ENCODE data around the gene TRPC6.

TRPC6 gene

DNA sequence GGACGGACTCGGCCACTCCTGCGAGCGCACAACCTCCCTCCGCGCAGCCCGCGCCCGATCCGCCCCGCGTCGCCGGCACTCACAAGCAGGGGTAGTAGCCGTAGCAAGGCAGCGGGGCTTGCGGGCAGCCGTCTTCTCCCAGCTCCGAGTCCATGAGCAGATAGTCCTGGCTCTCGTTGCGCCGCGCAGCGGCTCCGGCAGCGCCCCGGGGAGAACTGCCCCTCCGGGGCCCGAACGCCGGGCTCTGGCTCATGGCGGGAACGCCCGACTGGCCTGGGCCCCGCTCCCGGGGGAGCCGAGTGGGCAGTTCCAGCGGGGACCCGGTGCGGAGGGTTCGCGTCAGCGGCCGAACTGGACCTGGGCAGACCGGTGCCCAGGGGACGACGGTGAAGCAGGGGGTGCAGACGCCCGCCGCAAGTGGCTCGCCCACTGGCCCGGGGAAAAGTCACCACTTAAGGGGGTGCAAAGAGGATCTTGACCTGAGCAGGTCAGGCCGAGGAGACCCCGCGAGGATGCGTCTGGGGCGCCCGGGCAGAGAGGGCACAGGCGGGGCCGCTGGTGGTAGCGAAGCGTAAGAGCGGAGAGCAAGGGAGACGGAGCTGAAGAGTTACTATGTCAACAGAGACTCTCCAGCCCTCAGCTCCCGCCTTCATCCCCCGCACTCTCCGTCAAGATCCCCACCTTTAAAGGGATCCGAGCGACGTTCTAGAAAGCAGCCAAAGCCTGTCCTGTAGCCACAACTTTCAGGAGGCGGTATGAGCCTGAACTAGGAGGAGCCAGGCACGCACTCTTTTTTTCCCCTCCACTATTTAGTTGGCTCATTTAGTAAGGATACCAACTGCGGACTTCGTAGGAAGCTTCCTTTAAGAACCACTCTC is at the start of gene TRPC6:
Gene TRPC6 (minus strand): TSS at position 757 of the 878 bp plus-strand sequence. CDS start 504 bp downstream, at position 253.
- DNase-seq (ENCODE audit: low spot score), result no peak
- TF ChIP-seq, protein P1, sequence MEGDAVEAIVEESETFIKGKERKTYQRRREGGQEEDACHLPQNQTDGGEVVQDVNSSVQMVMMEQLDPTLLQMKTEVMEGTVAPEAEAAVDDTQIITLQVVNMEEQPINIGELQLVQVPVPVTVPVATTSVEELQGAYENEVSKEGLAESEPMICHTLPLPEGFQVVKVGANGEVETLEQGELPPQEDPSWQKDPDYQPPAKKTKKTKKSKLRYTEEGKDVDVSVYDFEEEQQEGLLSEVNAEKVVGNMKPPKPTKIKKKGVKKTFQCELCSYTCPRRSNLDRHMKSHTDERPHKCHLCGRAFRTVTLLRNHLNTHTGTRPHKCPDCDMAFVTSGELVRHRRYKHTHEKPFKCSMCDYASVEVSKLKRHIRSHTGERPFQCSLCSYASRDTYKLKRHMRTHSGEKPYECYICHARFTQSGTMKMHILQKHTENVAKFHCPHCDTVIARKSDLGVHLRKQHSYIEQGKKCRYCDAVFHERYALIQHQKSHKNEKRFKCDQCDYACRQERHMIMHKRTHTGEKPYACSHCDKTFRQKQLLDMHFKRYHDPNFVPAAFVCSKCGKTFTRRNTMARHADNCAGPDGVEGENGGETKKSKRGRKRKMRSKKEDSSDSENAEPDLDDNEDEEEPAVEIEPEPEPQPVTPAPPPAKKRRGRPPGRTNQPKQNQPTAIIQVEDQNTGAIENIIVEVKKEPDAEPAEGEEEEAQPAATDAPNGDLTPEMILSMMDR (IDR thresholded peaks at IDR 0.05), result no peak
- Histone ChIP-seq H3K4me3 (peak within 1 kb of the TSS; percentile 84), H3K27ac (peak within 1 kb of the TSS; percentile 62)

DNA sequence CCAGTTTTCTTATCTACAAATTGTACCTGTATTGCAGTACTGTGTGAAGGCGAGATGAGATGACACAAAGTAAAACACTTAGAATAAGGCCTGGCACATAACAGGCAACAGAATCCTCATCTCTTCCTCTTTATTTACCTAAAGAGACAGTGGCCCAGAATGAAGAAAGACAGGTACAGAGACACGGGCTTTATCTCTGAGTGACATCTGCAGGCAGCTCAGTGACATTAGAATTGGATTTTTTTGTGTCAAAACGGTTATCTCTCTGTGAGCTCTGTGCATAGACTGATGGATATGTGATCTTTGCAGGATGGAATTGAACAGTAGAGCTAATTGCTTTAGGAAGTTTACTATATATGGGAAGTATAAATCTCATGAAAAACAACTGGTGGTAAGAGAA is 36.2 kb upstream of the TRPC6 start:
- Histone ChIP-seq H3K27ac (no peak overlapping the region), H3K4me3 (no peak overlapping the region)
- no peak for DNase-seq (ENCODE audit: low spot score)
- TF ChIP-seq, protein P1 (IDR thresholded peaks at IDR 0.05), result no peak

DNA sequence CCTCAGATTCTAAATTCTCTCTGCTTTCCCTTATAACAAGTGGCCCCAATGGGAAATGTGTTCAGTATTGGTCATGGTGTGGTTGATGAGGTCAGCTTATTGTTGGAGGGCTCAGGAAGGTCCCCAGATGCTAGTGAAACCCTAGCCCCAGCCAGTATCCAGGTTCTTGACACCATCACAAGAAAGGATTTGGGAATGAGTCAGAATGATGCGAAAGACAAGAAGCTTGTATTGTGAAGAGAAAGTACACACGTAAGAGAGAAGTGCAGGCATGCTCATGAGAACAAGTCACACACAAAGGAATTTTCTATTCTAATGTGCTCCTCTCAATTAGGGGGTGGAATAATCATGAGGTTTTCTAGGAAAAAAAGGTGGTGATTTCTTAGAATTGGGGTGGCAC is 34.9 kb upstream of the TRPC6 start:
- TF ChIP-seq, protein P1 (IDR thresholded peaks at IDR 0.05), result no peak
- Histone ChIP-seq H3K27ac (no peak overlapping the region), H3K4me3 (no peak overlapping the region)
- DNase-seq (ENCODE audit: low spot score), result no peak

DNA sequence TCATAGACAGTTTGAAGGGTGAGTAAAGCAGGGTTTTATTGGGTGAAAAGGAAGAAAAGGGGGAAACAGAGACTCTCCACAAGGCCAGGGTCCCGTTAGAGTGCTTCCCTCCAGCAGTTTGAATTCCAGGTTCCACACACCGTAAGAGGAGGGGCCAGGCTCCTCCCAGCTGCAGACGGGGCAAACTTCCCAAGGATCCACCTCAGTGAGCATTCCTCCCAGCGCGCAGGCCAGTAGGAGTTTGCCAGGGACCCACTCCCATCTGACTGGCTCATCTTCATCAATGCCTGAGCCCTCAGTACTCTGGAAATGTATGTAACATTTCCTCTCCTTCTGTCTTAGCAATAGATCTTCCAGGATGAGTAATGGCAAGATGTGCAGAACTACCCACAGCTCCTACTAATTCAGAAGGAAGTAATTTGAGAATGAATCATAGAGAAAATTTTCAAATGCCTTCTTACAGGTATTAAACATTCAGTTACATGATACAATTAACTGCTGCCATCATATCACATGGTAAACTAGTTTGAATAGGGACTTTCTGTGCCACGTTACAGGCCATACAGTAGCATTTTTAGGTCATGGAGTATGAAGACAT is 34.0 kb upstream of the TRPC6 start:
- H3K27ac ChIP-seq, result no peak overlapping the region
- H3K4me3 ChIP-seq, result no peak overlapping the region
- TF ChIP-seq, protein P1 (IDR thresholded peaks at IDR 0.05), result no peak
- no peak for DNase-seq (ENCODE audit: low spot score)

DNA sequence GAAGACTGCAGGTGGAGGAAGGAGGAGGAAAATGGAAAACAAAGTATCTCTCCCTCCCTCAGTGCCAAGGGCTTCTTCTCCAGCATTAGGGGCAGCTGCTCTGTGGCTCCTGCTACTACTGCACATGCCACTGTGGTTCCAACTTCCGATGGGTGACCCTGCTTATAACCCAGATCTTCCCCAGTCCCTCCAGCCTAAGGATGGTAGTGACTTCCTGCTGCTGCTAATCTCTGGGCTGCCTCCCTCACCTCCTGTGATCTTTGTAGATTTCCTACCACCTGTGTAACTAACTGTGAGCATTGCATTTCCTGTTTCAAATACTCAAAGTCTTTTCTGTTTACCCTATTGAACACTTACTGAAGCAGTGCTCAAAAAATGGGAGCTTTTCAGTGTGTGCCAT is 28.7 kb upstream of the TRPC6 start:
- Histone ChIP-seq H3K4me3 (no peak overlapping the region), H3K27ac (no peak overlapping the region)
- TF ChIP-seq, protein P1 (IDR thresholded peaks at IDR 0.05), result no peak
- DNase-seq (ENCODE audit: low spot score), result no peak

DNA sequence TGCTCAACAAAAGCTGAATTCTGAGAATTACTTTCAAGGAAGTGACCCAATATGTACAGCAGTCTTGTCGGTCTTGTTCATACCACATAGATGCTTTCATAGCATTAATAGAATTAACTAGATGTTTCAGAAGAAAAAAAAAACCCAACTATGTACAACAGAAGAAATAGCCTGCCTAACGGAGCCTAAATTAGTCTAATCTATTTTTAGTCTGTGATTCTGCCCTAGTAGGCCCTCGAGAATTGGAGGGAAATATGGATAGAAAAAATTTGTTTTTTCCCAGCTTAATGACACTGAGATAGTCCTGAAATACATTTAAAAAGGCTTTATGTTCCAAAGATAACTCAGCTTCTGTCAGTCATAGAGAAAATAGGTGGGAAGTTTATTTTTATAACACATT is 17.1 kb upstream of the TRPC6 start:
- no peak overlapping the region for H3K4me3 ChIP-seq
- DNase-seq (ENCODE audit: low spot score), result no peak
- H3K27ac ChIP-seq, result no peak overlapping the region
- TF ChIP-seq, protein P1 (IDR thresholded peaks at IDR 0.05), result no peak

DNA sequence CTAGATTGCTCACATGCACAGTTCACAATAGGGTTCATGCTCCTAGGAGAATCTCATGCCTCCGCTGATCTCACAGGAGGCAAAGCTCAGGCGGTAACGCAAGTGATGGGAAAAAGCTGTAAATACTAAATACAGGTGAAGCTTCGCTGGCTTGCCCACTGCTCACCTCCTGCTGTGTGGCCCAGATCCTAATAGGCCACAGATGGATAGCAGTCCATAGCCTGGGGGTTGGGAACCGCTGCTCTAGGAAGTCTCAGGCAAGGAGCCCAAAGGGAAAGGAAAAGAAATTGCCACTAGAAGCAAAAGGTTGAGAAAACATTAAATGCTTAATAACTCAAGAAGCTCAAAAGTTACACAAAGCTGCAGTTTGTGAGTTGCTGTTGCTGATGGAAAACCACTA is 3.2 kb upstream of the TRPC6 start:
- DNase-seq (ENCODE audit: low spot score), result no peak
- Histone ChIP-seq H3K4me3 (no peak overlapping the region), H3K27ac (no peak overlapping the region)
- TF ChIP-seq, protein P1 (IDR thresholded peaks at IDR 0.05), result no peak
